Ovary (tissue), 3 donors: ENCODE results near the gene ZNF70.

Experiments used
- CTCF ChIP-seq, 3 donors: fragments of 450-650 bp in 2 of 3; fragments of 200-600 bp in 1 of 3; IDR thresholded peaks; one replicate each; pipeline versions ENCODE4 v1.5.1 to v1.8.0; 2016 to 2022; ENCODE audit warnings: antibody characterized with exemption in 3 of 3, mild to moderate bottlenecking in 1 of 3
- EP300 ChIP-seq: sonication (generic); formaldehyde crosslinking; IDR thresholded peaks from one replicate; pipeline ENCODE4 v1.6.1; 2017; ENCODE audit warnings: antibody characterized with exemption
- POLR2A ChIP-seq: fragments of 450-650 bp; IDR thresholded peaks from one replicate; pipeline ENCODE4 v1.6.1; 2017; ENCODE audit warnings: antibody characterized with exemption, mild to moderate bottlenecking, moderate library complexity
- donor health status: DM: no; HTN: no; CAD: no.

DNA sequence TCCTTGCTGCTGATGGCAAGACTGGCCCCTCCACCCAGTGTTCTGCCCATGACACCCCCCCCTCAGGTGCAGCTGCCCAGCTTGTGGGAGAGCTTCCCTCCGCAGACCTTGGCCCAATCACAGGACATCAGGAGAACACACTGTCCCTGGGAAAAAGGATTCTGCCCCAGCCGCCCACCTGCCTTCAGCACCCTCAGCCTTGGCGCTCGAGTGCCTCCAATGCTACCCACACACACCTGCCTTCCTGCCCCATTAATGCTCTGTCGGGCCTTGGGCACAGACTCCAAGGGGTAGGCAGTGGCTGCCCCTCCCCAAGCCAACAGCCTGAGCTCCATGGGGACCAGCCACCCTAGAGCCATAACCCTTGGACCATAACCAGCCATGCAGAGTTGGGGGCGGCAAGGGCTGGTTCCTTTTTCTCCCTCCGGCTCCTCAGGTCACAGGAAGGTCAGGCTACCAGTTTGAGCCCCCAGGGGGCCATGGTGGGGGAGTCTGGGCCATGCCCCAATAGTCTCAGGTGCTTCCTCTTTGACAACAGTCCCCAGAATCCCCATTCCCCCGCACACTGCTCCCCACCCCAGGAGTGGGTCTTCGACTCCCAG, 1.3 kb upstream of the ZNF70 start:
- no peak for TF ChIP-seq CTCF (IDR thresholded peaks at IDR 0.05)
- TF ChIP-seq EP300, result no peak
- no peak for TF ChIP-seq POLR2A
